Activated CD8-positive, alpha-beta memory T cell treated with anti-CD3 and anti-CD28 coated beads, Interleukin-2, amount 50 U/mL, for 1 hour (primary cell): Measurements from ENCODE around the gene DDAH2.

Experiments
- DNase-seq: peaks from one replicate; pipeline ENCODE4 v3.0.0-alpha.2; 2020; ENCODE audit errors: extremely low read depth

The DDAH2 gene

GRCh38 chr6:31689249-31690110 is 39.6 kb downstream of the DDAH2 start:
- DNase-seq = no peak

- DNase-seq = no peak
Measured at GRCh38 chr6:31687860-31688693, 41.0 kb downstream of the DDAH2 start.

- DNase-seq = no peak
Measured at GRCh38 chr6:31687321-31687720, 41.8 kb downstream of the DDAH2 start.

GRCh38 chr6:31686483-31686882 is 42.6 kb downstream of the DDAH2 start:
- no peak for DNase-seq

GRCh38 chr6:31683591-31683990 is 45.5 kb downstream of the DDAH2 start:
- no peak for DNase-seq

GRCh38 chr6:31681135-31681671 is 47.9 kb downstream of the DDAH2 start:
- no peak for DNase-seq

DNA sequence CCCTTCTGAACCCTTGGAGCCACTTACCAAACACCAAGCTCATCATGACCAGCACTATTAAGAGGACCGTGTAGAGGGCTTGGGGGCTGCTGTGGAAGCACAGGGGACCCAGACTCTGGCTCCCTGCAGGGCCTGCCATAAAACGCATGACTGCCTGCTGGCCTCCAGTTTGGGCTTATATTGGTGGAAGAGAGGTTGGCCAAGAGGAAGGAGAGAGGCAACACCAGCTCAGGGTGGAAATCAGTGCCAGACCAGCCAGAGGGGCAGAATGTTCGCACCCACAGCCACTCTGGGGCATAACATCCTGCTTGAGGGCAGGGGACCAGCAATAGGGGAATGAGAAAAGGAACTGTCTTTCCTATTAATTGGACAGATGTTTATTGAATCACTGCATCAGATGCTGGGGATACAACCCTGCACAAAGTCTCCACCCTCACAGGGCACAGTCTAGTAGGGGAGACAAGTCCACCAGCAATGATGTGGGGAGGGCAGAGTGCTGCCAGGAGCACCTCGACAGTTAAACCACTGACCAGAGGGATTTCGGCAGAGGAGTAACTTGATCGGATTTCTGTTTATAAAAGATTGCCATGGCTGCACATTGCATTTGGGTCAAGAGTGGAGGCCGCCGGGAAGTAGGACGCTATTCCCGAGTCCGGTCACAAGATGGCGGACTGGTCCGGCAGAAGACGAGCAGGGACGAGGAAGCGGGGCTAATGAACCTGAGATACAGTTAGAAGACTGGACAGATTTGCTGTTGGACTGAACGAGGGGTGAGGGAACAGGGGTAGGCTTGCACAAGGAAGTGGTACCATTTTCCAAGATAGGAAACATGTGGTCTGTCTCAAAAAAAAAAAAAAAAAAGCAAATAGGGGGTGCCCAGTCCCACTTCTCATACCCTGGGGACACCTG is 48.6 kb downstream of the DDAH2 start, which contains the start of gene LY6G5C:
TSS of gene LY6G5C (minus strand) at position 842 of the 909 bp plus-strand sequence. CDS start at position 148, 694 bp downstream.
- no peak for DNase-seq

- DNase-seq = no peak
Measured at GRCh38 chr6:31677955-31678354, 51.1 kb downstream of the DDAH2 start.
